ENCODE measurements around the gene HCN4.

HCN4 gene

DNA sequence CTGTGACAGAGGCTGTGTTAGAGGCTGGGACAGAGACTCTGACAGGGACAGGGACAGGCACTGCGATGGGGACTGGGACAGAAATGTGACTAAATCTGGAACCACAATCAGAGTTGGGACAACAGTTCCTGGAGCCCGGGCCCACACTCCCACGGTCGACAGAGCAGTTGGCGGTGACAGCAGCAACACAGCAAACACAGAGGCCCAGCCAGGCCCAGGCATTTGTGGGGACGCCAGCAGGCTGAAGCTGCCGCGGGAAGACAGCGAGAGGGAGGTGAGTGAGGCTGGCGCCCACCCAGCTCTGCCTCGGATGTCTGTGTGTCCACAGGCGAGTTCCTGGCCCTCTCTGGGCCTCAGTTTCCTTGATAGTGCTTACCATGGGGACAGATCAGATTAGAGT lies 9.3 kb upstream of the HCN4 start:
- no peak for DNase-seq (ENCODE audit: low spot score)

DNA sequence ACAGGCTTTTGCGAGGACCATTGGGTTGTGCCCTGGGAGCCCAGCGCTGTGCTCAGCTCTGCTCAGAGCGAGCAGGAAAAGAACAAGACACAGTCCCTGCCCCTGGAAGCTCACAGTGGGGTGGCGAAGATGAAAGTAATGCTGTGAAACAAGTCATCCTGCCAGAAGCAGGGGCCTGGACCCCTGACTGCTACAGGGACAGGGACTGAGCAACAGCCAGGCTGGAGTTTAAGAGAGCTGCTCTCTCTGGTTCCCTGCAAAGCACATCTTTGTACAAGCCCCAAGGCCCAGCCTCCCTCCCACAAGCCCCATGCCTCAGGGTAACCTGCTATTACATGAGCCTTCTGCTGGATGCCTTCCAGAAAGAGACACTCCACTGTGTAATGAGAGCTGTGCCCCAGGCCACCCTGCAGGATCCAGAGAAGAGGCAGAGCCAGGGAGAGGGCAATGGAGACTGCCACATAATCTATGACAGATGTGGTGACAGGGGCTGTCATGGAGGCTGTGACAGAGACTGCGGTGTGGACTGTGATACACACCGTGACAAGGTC lies 7.1 kb upstream of the HCN4 start:
- DNase-seq (ENCODE audit: low spot score), result no peak

GRCh38 chr15:73375012-73375411 lies 6.3 kb upstream of the HCN4 start:
- no peak for DNase-seq (ENCODE audit: low spot score)

GRCh38 chr15:73374604-73375003 lies 5.8 kb upstream of the HCN4 start:
- no peak for DNase-seq (ENCODE audit: low spot score)

DNA sequence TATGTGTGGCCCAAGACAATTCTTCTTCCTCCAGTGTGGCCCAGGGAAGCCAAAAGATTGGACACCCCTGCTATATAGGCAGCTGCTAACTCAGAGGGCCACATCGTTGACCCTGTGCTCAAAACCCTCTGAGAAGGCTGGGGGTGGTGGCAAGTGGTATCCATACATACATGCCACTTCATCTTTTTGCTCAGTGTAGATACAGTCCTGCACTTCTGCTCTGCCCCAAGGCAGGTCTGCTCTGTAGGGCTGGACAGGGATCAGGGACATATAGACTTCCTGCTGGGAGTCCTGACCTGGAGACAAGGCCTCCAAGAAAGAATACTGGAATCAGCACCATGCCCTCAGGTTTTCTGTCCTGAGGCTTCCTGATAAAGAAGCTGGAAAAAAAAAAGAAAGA lies 4.5 kb upstream of the HCN4 start:
- no peak for DNase-seq (ENCODE audit: low spot score)

DNA sequence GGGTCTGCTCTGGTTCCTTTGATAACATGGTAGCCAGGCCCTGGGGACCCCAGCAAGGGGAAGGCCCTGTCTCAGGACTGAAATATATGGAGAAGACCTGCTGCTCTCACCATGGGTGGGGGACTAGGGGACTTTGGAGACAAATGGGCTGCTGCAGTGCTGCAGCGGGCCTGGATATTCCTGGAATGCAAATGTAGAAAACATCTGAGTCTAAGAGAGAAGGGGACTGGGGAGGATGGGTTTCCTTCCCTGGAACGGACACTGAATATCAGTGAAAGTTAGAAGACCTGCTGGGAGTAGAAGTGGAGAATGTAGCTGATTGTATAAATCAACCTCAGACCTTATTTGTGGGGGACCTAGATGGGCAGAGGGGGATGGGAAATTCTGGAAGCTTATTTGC lies 3.1 kb upstream of the HCN4 start:
- no peak for DNase-seq (ENCODE audit: low spot score)

- no peak for DNase-seq (ENCODE audit: low spot score)
Measured at GRCh38 chr15:73370151-73370550, 1.4 kb upstream of the HCN4 start.

DNA sequence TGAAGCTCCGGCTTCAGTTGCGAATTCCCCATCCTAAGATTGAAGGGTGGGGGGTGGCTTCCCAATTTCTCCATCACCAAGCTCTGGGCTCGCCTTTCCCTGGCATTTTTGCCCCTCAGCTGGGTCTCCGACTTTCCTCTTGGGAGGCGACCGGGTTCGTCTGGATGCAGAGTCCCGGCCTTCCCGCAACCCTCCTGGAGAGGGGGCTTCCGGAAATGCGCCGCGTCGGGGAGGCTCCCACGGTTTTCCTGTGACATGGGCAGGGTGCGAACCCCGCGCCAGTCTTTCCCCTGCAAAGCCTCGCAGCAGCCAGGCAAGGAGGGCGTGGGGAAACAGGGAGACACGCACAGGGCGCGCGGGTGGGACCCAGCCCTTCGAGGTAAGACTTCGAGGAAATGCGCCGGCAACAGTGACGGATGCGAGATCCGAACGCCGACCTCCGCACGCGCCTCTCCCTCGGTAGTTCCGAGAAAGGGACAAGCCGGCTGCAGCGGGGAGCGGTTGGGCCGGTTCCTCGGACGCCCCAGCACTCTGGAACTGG lies 466 bp upstream of the HCN4 start:
- no peak for DNase-seq (ENCODE audit: low spot score)

DNA sequence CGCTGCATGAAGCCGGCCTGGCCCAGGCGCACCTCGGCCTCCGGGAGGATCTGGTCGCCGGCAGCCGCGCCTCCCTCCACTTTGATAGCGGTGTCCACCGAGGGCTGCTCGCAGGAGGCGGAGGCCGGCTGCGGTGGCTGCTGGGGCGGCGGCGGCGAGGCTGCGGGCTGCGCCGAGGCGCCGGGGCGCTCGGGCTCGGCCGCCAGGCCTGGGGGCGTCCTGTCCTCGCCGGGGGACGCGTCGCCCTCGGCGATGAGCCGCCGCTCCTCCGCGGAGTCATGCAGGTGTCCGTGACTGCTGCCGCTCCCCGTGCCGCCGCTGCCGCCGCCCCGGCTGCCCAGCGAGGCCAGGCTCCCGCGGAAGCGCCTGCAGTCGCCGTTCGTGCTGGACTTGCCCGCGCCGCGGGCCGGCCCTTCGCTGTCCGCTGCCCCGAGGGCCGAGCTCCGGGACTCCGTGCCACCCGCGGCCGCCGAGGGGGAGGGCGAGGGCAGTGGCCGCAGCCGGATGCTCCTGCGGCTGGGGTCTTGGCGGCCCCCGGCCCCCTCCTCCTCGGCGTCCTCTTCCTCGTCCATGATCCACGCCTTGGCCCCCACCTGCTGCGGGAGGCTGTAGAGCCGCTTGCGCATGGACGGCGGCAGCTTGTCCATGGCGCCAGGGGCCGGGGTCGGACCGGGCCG lies 996 bp downstream of the HCN4 start:
- no peak for DNase-seq (ENCODE audit: low spot score)

DNA sequence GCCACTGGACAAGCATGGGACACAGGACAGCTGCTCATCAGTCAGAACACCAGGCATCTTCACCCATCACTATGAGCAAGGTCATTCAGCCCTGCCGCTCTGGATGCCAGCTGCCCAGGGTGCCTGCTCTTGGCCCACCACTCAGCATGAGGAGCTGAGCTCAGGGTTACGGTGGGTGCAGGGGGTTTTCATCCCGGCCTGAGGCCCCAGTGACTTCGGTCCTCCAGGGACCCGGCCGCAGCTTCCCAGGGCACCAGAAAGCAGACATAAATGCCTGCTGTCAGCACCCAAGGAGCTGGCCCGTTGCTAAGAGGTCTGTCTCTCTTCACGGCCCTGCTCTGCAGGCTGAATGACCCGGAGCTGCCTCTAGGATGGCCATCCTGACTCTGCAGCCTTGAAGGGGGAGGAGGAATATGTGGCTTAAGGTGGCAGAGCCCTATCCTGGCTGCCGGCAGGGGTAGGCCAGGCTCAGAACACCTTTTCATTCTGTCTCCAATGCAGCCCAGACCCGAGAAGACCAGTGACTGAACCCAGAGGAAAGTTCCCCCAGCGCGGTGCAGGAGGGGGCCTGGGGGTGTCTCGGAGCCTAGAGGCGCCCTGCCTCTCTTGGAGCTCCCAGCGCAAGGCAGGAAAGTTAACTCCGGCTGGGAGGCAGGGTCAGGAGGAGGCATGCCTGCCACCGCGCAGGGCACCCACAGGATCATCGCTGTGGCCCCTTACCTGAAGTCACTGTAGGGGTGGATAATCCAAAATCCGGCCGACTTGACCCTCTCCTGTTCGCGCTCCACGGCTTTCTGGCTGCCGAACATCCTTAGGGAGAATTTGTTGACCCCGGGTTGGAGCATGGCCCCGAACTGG lies 1.8 kb downstream of the HCN4 start:
- DNase-seq (ENCODE audit: low spot score), result no peak

DNA sequence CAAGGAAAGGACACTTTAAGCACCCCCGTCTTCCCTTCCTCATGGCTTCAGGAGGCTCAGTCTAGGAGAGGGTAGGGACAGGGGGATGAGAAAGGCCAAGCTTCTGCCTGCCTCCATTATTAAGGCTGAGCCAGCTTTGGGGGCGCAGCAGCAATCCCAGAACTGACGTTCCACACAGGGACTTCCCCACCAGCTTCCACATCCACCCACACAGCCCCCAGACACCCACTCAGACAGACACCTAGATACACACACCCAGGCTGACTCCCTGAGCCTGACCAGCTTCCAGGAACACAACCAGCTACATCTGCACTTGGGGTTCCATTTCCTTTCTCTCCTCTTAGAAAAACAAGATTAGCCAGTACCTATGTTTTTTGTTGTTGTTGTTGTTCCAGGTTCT lies 4.7 kb downstream of the HCN4 start:
- no peak for DNase-seq (ENCODE audit: low spot score)

- DNase-seq (ENCODE audit: low spot score), result no peak
Measured at GRCh38 chr15:73362900-73363299, 5.9 kb downstream of the HCN4 start.

DNA sequence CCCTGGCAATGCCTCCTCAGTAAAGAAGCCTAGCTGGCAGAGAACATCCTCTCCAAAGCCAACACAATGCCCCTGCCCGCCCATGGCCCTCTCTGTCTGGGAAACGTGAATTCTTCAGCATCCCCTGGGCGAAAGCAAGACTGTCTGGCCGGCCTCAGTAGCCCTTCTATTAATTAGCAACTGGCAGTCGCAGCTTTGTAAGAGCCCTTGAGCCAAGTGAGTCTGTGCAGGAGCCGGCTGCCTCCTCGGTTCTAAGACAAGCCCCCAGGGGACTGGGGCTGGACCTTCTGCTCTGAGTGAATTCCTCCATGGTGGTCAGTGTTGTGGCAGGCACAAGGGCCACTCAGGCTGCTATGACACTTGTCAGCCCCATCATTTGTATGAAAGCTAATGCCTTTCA lies 7.4 kb downstream of the HCN4 start:
- no peak for DNase-seq (ENCODE audit: low spot score)

DNA sequence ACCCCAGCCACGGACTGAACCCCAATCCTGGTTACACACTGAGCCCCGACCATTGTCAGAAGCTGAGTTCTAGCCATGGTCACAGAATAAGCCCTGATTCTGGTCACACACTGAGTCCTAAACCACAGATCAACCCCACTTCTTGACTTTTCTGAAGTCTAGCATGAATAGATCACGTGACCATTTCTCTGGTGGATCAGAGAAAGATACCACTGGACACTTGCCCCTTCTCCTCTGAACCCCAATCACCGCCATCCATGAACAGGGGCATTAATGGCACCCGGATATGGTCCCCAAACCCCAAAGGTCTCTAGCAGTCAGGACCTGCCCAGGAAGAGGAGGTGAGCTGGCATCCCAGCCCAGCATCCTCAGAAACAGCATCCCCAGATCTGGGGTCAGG lies 9.1 kb downstream of the HCN4 start:
- DNase-seq (ENCODE audit: low spot score), result no peak

GRCh38 chr15:73357999-73358665 lies 10.6 kb downstream of the HCN4 start:
- no peak for DNase-seq (ENCODE audit: low spot score)

DNA sequence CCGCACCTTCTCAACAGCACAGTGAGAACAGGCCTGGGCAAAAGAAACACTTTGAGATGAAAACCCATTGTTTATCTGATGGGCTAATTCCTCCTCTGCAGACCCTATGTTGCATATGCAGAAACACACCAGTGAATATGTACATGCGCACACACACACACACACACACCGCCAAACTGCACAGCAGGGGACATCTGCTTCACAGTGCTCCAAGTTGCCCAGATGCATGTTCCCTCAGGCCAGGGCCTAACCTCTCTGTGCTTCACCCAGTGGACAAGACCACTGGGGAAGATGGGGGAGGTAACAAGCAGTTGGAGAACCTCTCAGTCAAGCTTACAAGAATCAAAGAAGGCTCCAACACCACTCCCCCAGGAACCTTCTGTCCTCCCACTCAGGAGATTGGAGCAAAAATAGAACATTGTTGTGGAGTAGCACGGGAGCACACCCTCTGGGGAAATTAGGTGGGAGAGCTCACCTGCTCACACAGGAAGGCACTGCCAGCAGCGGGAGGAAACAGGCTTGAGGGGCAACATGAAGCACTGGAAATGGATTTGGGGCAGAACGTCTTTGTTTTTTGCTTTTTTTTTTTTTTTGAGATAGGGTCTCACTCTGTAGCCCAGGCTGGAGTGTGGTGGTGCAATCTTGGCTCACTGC lies 13.0 kb downstream of the HCN4 start:
- DNase-seq (ENCODE audit: low spot score), result no peak

- no peak for DNase-seq (ENCODE audit: low spot score)
Measured at GRCh38 chr15:73354241-73354640, 14.5 kb downstream of the HCN4 start.

DNA sequence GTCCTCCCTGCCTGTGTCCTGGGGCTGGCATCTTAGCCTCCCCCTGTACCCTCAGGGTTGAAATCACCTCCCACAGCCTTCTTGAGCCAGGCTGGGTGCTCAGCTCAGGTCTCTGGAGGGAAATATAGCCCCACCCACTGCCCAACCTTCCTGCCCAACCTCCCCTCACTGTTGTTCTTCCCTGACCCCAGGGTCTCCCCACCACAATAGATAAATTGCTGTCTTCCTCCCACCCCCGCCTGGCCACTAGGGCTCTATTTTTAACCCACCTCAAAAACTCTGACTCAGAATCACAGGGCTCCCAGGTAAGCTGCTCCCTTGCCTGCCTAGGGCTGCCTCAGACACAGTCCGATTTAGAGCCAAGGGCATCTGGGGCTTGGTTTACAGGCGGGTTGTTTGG lies 15.0 kb downstream of the HCN4 start:
- DNase-seq (ENCODE audit: low spot score), result no peak

- no peak for DNase-seq (ENCODE audit: low spot score)
Measured at GRCh38 chr15:73352082-73352481, 16.7 kb downstream of the HCN4 start.

DNA sequence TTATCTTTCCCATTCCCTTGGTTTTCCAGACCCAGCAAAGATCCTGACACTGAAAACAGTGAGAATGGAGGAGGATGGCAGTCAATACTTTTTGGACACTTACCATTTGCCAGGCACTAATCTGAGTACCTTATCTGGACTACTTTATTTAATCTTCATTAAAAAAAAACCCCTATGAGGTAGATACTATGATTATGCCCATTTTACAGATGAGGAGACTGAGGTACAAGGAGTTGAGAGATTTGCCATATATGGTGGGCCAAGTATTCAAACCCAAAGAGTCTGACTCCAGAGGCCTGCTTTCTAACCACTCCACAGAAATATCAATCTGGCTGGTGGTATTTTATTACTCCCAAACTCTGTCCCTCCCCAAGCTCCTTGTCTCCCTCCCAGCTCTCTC lies 19.6 kb downstream of the HCN4 start:
- DNase-seq (ENCODE audit: low spot score), result no peak

DNA sequence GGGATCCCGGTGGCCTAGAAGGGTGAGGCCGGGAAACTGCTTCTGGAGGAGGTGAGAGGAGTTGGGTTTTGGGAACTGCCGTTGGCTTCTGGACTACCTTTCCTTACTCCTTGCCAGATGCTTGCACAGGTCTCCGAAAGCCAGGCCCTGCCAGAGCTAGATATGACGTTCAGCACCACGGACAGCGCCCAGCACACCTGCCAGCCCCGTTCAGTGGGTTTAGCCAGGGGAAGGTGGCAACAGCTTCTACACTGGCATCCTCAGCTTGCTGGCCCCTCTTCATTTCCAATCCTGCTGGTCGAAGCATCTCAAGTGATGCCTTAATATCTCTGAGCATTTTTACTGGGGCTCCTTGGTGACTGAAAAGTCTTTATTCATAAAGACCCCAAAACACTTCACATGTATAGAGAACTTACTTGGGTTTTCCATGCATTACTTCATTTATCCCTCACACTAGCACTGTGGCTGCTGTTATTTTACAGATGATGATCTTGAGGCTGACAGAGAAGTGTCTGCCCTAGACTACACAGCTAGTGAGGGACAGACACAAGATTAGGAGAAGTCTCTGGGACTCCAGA lies 21.9 kb downstream of the HCN4 start:
- peak; percentile 51 for DNase-seq (ENCODE audit: low spot score)

DNA sequence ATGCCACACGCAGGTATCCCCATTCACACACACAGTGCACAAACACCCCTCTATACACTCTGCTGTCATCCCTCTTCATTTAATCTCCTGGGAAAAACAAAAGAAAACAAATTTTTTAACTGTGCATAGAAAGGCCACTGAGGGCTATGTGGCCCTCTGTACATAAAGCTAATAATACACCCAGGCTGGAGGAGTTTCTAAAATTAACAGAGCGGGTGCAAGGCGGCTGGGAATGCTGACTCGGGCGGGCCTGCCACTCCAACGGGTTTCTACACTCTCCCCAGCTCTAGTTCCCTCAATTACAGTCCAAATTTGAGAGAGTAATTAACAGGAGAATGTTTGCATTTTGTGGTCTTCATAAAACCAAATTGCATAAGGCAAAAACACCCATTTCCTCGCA lies 23.1 kb downstream of the HCN4 start:
- no peak for DNase-seq (ENCODE audit: low spot score)

All from RKO (cell line).